Osteoblast (primary cell): ENCODE results near the gene FCGR2B. TPM values are rescaled to one million over a fixed set of nuclear protein-coding genes. Genes with fewer than 3 reads are reported as not detected.
A peak's percentile ranks its signal among the peaks of the same experiment; 100 is the strongest.

Experiments
- DNase-seq: peaks from one replicate; pipeline ENCODE4 v3.0.0; 2011; ENCODE audit warnings: low spot score, mixed read lengths; ENCODE audit not compliant: insufficient read length; ENCODE audit errors: missing footprints
- H2AFZ ChIP-seq: 2 replicates; pipeline ENCODE4 v1.6.0; 2011; ENCODE audit warnings: mild to moderate bottlenecking, low read length
- H3K27ac ChIP-seq: 2 replicates; pipeline ENCODE4 v1.5.1; 2011; ENCODE audit warnings: mild to moderate bottlenecking, low read depth, low read length, moderate library complexity
- H3K27me3 ChIP-seq: 2 replicates; pipeline ENCODE4 v1.6.0; 2012; ENCODE audit warnings: mild to moderate bottlenecking, control low read depth, inconsistent platforms, low read length, moderate library complexity; ENCODE audit not compliant: insufficient read depth
- H3K36me3 ChIP-seq: 2 replicates; pipeline ENCODE4 v1.5.1; 2011; ENCODE audit warnings: mild to moderate bottlenecking, low read length, control low read depth, moderate library complexity; ENCODE audit not compliant: insufficient read depth
- H3K4me1 ChIP-seq: 2 replicates; pipeline ENCODE4 v1.5.1; 2011; ENCODE audit warnings: mild to moderate bottlenecking, low read length, control low read depth, moderate library complexity; ENCODE audit not compliant: insufficient read depth
- H3K4me2 ChIP-seq: 2 replicates; pipeline ENCODE4 v1.6.0; 2011; ENCODE audit warnings: mild to moderate bottlenecking, low read length; ENCODE audit not compliant: insufficient read depth
- H3K4me3 ChIP-seq: fragments of 200-600 bp; sonication (generic); 3 replicates; pipeline ENCODE4 v1.5.1; 2012; ENCODE audit warnings: mild to moderate bottlenecking, low read length, inconsistent platforms; ENCODE audit not compliant: insufficient read depth
- H3K79me2 ChIP-seq: 2 replicates; pipeline ENCODE4 v1.6.0; 2012; ENCODE audit warnings: mild to moderate bottlenecking, low read length, control low read depth, inconsistent platforms; ENCODE audit not compliant: insufficient read depth
- H3K9me3 ChIP-seq: 2 replicates; pipeline ENCODE4 v1.5.1; 2011; ENCODE audit warnings: low read depth, low read length, control low read depth
- H4K20me1 ChIP-seq: 2 replicates; pipeline ENCODE4 v1.6.0; 2012; ENCODE audit warnings: mild to moderate bottlenecking, low read length, control low read depth; ENCODE audit not compliant: insufficient read depth
- small RNA-seq: library from RNA; depleted of rRNA; stranded (forward); fragments of <200 nt; gene quantifications from one replicate; pipeline ENCODE3, GENCODE V24; 2012
- total RNA-seq: library from RNA; depleted of rRNA; stranded (reverse); fragments of >200 nt; gene quantifications from 2 replicates; pipeline ENCODE4 v1.2.3, GENCODE V29; 2012
- TF ChIP-seq, protein P1 (sequence below): IDR thresholded peaks from 2 replicates; pipeline ENCODE4 v1.5.1; 2011; ENCODE audit warnings: mild to moderate bottlenecking, low read depth, low read length, moderate library complexity; ENCODE audit errors: extremely low read depth

FCGR2B gene
- total RNA-seq, 1 donor: 0.36 TPM

DNA sequence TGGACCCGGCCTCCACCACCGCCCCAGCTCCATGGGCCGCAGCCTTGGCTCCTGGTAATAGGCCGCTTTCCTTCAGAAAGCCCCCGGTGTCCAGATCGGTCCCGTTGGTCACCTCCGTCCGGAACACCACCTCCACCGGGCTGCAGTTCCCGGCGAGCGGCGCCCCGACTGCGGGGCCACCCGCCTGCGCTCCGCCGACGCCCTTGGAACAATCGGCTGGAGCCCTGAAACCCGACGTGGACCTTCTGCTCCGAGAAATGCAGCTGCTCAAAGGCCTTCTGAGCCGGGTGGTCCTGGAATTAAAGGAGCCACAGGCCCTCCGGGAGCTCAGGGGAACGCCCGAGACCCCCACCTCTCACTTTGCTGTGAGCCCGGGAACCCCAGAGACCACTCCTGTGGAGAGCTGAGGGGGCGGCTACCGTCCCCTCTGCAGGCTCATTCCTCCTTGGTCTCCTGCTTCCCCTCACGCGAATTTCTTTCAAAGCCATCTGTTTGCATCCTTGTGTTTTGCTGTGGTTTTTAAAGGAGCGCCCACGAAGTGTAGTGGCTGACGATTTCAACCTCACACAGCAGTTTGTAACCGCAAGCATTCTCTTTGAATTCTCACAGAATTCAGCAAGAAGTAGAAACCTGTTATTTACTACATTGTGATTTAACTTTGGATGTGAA lies 64.4 kb downstream of the FCGR2B start:
- DNase-seq: peak; percentile 73
- Histone ChIP-seq H3K4me2 (peak overlapping the region; percentile 88), H3K4me1 (peaks cover 23% of the 10 kb centered on the region), H3K27ac (peak overlapping the region; percentile 88), H3K36me3 (no peaks in the 10 kb centered on the region), H3K79me2 (peaks cover 3% of the 10 kb centered on the region), H3K27me3 (no peaks in the 10 kb centered on the region), H4K20me1 (no peaks in the 10 kb centered on the region), H2AFZ (peak overlapping the region; percentile 84), H3K4me3 (peak overlapping the region; percentile 86), H3K9me3 (no peaks in the 10 kb centered on the region)
- TF ChIP-seq, protein P1, sequence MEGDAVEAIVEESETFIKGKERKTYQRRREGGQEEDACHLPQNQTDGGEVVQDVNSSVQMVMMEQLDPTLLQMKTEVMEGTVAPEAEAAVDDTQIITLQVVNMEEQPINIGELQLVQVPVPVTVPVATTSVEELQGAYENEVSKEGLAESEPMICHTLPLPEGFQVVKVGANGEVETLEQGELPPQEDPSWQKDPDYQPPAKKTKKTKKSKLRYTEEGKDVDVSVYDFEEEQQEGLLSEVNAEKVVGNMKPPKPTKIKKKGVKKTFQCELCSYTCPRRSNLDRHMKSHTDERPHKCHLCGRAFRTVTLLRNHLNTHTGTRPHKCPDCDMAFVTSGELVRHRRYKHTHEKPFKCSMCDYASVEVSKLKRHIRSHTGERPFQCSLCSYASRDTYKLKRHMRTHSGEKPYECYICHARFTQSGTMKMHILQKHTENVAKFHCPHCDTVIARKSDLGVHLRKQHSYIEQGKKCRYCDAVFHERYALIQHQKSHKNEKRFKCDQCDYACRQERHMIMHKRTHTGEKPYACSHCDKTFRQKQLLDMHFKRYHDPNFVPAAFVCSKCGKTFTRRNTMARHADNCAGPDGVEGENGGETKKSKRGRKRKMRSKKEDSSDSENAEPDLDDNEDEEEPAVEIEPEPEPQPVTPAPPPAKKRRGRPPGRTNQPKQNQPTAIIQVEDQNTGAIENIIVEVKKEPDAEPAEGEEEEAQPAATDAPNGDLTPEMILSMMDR: no peak

Small RNAs within 50 kb of the gene (small RNA-seq; reads per million reads assigned to genes)
- gene RF00019: not detected

Other genes with a start within 250 kb of the FCGR2B start
- gene FCGR2A, start 157.7 kb upstream of the FCGR2B start, total RNA-seq: 0.59 and 1.4 TPM in 2 replicates
- 0.36 and 0.88 TPM in 2 replicates for gene HSPA6, start 138.6 kb upstream of the FCGR2B start, total RNA-seq
- gene FCGR3A, start 113.3 kb upstream of the FCGR2B start, total RNA-seq: under 0.01 TPM in 1 of 2 replicates, not detected in the other
- not detected in 2 replicates for gene FCGR3B, start 32.0 kb upstream of the FCGR2B start, total RNA-seq
- gene FCRLA, start 44.1 kb downstream of the FCGR2B start, total RNA-seq: 0.88 and 1.4 TPM in 2 replicates
- gene FCRLB, start 58.4 kb downstream of the FCGR2B start, total RNA-seq: 1.8 TPM in 2 replicates
- gene DUSP12, start 86.6 kb downstream of the FCGR2B start, total RNA-seq: 20.6 and 32.1 TPM in 2 replicates
- gene ATF6, start 103.2 kb downstream of the FCGR2B start, total RNA-seq: 28.6 and 30.1 TPM in 2 replicates